T-helper 2 cell treated with Interferon-gamma antibody and Interleukin-4, amounts not matched to agents 5 μg/mL and 100 μg/mL, for 36 hours (primary cell): ENCODE results near the gene MAP3K14.

ENCODE experiments used
- DNase-seq: peaks from one replicate; pipeline ENCODE4 v3.0.0; 2021; ENCODE audit warnings: low spot score
- H3K27ac Mint-ChIP-seq: one replicate; pipeline ENCODE4 v1.8.0; 2021; ENCODE audit warnings: mild to moderate bottlenecking, mixed read lengths
- H3K27me3 Mint-ChIP-seq: one replicate; pipeline ENCODE4 v1.8.0; 2021; ENCODE audit warnings: low read depth, mixed read lengths
- H3K36me3 Mint-ChIP-seq: one replicate; pipeline ENCODE4 v1.8.0; 2021; ENCODE audit warnings: low read depth, mixed read lengths
- H3K4me1 Mint-ChIP-seq: one replicate; pipeline ENCODE4 v1.8.0; 2021; ENCODE audit warnings: low read depth, mixed read lengths
- H3K4me3 Mint-ChIP-seq: one replicate; pipeline ENCODE4 v1.8.0; 2022; ENCODE audit warnings: mild to moderate bottlenecking, moderate library complexity, mixed read lengths
- H3K9me3 Mint-ChIP-seq: one replicate; pipeline ENCODE4 v1.8.0; 2021; ENCODE audit warnings: mixed read lengths

Gene MAP3K14

DNA sequence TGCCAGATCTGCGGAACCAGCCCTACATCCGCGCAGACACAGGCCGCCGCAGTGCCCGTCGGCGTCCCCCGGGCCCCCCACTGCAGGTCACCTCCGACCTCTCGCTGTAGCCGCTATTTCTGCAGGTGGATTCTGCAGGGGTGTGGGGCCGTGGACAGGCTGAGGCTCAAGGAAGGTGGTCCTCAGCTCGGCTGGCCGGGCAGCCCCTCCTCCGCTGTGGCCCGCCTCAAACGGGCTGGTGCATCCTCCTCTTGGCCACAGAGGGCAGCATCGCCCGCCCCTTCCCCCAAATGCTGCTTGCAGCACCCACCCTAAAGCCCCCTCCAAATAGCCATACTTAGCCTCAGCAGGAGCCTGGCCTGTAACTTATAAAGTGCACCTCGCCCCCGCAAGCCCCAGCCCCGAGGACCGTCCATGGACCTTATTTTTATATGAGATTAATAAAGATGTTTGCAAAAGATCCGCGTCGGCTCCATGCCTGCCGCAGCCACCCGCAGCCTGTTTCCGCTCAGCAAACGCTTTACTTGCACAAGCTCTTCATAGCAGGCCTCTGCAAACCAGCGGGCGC, 69.9 kb downstream of the MAP3K14 start:
- DNase-seq: no peak
- peaks cover 65% of the 10 kb centered on the region for H3K36me3 Mint-ChIP-seq
- no peaks in the 10 kb centered on the region for H3K9me3 Mint-ChIP-seq
- no peaks in the 10 kb centered on the region for H3K27me3 Mint-ChIP-seq
- peaks cover 41% of the 10 kb centered on the region for H3K4me1 Mint-ChIP-seq
- peak overlapping the region; percentile 85 for H3K4me3 Mint-ChIP-seq
- peak overlapping the region; percentile 94 for H3K27ac Mint-ChIP-seq

GRCh38 chr17:45246338-45246737, 70.5 kb downstream of the MAP3K14 start:
- peaks cover 40% of the 10 kb centered on the region for H3K4me1 Mint-ChIP-seq
- H3K27me3 Mint-ChIP-seq: no peaks in the 10 kb centered on the region
- H3K36me3 Mint-ChIP-seq: peaks cover 65% of the 10 kb centered on the region
- peak overlapping the region; percentile 85 for H3K4me3 Mint-ChIP-seq
- no peak for DNase-seq
- no peaks in the 10 kb centered on the region for H3K9me3 Mint-ChIP-seq
- peak overlapping the region; percentile 94 for H3K27ac Mint-ChIP-seq

GRCh38 chr17:45244725-45245656, 71.8 kb downstream of the MAP3K14 start:
- DNase-seq: no peak
- no peaks in the 10 kb centered on the region for H3K27me3 Mint-ChIP-seq
- H3K4me1 Mint-ChIP-seq: peaks cover 37% of the 10 kb centered on the region
- H3K27ac Mint-ChIP-seq: peak overlapping the region; percentile 68
- no peak overlapping the region for H3K4me3 Mint-ChIP-seq
- no peaks in the 10 kb centered on the region for H3K9me3 Mint-ChIP-seq
- peaks cover 64% of the 10 kb centered on the region for H3K36me3 Mint-ChIP-seq

DNA sequence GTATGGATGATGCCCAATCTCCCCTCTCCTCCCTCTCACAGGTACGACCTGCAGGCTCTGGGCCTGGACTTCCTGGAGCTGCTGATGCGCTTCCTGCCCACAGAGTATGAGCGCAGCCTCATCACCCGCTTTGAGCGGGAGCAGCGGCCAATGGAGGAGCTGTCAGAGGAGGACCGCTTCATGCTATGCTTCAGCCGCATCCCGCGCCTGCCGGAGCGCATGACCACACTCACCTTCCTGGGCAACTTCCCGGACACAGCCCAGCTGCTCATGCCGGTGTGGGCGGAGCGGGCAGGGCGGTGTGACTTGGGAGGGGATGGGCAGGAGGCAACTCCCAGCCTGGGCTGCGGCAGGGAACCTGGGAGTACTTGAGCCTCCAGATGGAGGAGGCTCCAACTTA, 73.1 kb downstream of the MAP3K14 start:
- H3K4me3 Mint-ChIP-seq: no peak overlapping the region
- H3K27me3 Mint-ChIP-seq: no peaks in the 10 kb centered on the region
- DNase-seq: no peak
- H3K9me3 Mint-ChIP-seq: no peaks in the 10 kb centered on the region
- H3K4me1 Mint-ChIP-seq: peaks cover 31% of the 10 kb centered on the region
- H3K36me3 Mint-ChIP-seq: peaks cover 68% of the 10 kb centered on the region
- H3K27ac Mint-ChIP-seq: no peak overlapping the region

GRCh38 chr17:45242029-45242414, 74.8 kb downstream of the MAP3K14 start:
- no peak overlapping the region for H3K4me3 Mint-ChIP-seq
- peaks cover 77% of the 10 kb centered on the region for H3K36me3 Mint-ChIP-seq
- H3K4me1 Mint-ChIP-seq: peaks cover 25% of the 10 kb centered on the region
- DNase-seq: no peak
- no peaks in the 10 kb centered on the region for H3K9me3 Mint-ChIP-seq
- H3K27ac Mint-ChIP-seq: peak overlapping the region; percentile 68
- H3K27me3 Mint-ChIP-seq: no peaks in the 10 kb centered on the region

DNA sequence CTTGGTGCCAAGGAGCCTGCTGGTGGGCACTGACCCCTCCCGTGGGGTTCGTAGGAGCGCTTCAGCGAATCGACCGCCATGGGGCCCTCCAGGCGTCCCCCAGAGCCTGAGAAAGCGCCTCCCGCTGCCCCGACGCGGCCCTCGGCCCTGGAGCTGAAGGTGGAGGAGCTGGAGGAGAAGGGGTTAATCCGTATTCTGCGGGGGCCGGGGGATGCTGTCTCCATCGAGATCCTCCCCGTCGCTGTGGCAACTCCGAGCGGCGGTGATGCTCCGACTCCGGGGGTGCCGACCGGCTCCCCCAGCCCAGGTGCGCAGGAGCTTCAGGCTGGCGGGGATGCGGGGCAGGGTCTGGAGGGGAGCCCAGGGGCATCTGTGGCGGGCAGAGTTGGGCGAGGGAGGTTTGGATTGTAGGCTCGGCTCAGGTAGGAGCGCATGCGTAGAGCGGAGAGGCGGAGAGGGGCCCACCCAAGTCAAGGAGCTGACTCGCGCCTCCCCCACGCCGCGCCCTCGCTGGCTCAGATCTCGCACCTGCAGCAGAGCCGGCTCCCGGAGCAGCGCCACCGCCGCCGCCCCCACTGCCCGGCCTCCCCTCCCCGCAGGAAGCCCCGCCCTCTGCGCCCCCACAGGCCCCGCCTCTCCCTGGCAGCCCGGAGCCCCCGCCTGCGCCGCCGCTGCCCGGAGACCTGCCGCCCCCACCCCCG, 75.3 kb downstream of the MAP3K14 start:
- Mint-ChIP-seq H3K36me3 (peaks cover 74% of the 10 kb centered on the region), H3K4me1 (peaks cover 19% of the 10 kb centered on the region)

DNA sequence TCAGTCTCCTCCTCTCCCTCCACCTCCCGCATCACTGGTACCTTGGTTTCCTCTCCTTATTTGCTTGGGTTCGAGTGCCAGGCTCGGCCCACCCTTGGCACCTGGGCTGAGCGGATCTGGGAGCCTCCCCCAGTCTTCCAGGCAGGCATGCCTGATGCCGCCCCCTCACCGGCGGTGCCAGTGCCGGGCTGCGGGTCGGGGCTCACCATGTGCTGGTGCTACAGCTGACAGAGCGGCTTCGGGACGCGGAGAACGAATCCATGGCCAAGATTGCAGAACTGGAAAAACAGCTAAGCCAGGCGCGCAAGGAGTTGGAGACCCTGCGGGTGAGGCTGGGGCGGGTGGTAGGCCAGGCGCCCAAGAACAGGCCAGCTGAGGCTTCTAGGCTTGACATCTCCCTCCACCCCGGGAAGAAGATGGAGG, 75.9 kb downstream of the MAP3K14 start:
- peaks cover 15% of the 10 kb centered on the region for H3K4me1 Mint-ChIP-seq
- DNase-seq: no peak
- no peaks in the 10 kb centered on the region for H3K9me3 Mint-ChIP-seq
- H3K4me3 Mint-ChIP-seq: no peak overlapping the region
- peaks cover 72% of the 10 kb centered on the region for H3K36me3 Mint-ChIP-seq
- no peaks in the 10 kb centered on the region for H3K27me3 Mint-ChIP-seq
- no peak overlapping the region for H3K27ac Mint-ChIP-seq

More for the DNA sequence above, 75.3 kb downstream of the MAP3K14 start:
- Mint-ChIP-seq H3K9me3 (no peaks in the 10 kb centered on the region), H3K4me3 (no peak overlapping the region), H3K27ac (no peak overlapping the region), H3K27me3 (no peaks in the 10 kb centered on the region)
- no peak for DNase-seq

GRCh38 chr17:45238155-45238774, 78.6 kb downstream of the MAP3K14 start:
- Mint-ChIP-seq H3K9me3 (no peaks in the 10 kb centered on the region), H3K27me3 (no peaks in the 10 kb centered on the region), H3K27ac (peak overlapping the region; percentile 55), H3K36me3 (peaks cover 67% of the 10 kb centered on the region), H3K4me1 (peaks cover 30% of the 10 kb centered on the region), H3K4me3 (no peak overlapping the region)
- DNase-seq: no peak

GRCh38 chr17:45237686-45238085, 79.1 kb downstream of the MAP3K14 start:
- peaks cover 65% of the 10 kb centered on the region for H3K36me3 Mint-ChIP-seq
- DNase-seq: no peak
- H3K4me3 Mint-ChIP-seq: no peak overlapping the region
- peak overlapping the region; percentile 55 for H3K27ac Mint-ChIP-seq
- no peaks in the 10 kb centered on the region for H3K27me3 Mint-ChIP-seq
- H3K9me3 Mint-ChIP-seq: no peaks in the 10 kb centered on the region
- H3K4me1 Mint-ChIP-seq: peaks cover 29% of the 10 kb centered on the region

DNA sequence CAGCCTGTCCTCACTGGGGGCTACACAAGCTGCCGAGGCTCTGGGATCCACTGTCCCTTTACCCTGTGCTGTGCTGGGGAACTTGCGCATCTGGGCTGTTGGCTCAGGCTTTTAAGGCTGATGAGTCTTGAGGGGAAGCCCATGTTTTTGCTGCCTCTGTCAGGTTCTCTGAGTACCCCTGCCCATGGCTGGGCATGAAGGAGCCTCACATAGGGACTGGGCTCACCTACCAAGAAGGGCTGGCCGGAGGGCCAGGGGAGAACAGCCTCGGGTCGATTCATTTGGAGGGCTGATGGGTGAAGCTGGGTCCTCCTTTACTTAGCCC, 80.6 kb downstream of the MAP3K14 start:
- H3K9me3 Mint-ChIP-seq: no peaks in the 10 kb centered on the region
- peaks cover 38% of the 10 kb centered on the region for H3K4me1 Mint-ChIP-seq
- H3K36me3 Mint-ChIP-seq: peaks cover 69% of the 10 kb centered on the region
- no peak overlapping the region for H3K27ac Mint-ChIP-seq
- H3K27me3 Mint-ChIP-seq: no peaks in the 10 kb centered on the region
- H3K4me3 Mint-ChIP-seq: no peak overlapping the region
- no peak for DNase-seq

DNA sequence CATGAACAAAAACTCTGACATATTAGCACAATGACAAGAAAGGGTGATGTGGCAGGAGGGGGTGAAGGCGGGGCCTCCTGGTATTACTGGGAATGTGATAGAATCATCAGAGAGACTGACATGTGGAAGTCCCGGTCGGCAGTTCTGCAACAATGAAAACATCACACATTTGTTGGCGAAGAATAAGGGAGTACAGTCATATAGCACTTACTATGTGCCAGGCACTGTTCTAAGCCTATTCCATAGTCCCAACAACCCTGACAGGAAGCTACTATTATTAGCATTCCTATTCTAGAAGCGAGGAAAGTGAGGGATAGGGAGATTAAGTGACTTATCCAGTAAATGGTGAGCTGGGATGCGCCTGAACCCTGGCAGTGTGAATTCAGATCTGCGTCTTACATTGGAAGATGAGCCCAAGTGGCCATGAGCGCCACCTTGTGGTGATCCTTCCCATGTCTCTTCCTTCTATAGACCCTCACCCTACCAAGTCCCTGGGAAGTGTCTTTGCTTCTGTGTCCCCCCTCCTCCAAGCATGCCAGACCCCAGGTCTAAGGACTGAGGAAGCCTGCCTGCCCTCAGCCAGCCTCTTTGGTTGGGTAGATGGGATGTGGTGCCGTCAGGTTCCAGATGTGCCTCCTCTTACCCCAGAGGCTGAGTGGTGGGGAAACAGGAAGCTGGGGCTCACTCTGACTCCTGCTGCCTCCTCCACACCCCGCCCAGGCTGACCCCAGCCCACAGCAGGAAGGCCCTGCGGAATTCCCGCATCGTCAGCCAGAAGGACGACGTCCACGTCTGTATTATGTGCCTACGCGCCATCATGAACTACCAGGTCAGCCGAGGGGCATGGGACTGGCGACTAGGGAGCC, 81.2 kb downstream of the MAP3K14 start:
- H3K27ac Mint-ChIP-seq: peak overlapping the region; percentile 58
- H3K9me3 Mint-ChIP-seq: no peaks in the 10 kb centered on the region
- peaks cover 38% of the 10 kb centered on the region for H3K4me1 Mint-ChIP-seq
- DNase-seq: peak; percentile 56
- H3K4me3 Mint-ChIP-seq: no peak overlapping the region
- H3K27me3 Mint-ChIP-seq: no peaks in the 10 kb centered on the region
- H3K36me3 Mint-ChIP-seq: peaks cover 69% of the 10 kb centered on the region

GRCh38 chr17:45234641-45235415, 82.0 kb downstream of the MAP3K14 start:
- Mint-ChIP-seq H3K9me3 (no peaks in the 10 kb centered on the region), H3K27ac (peak overlapping the region; percentile 58), H3K4me1 (peaks cover 45% of the 10 kb centered on the region), H3K4me3 (no peak overlapping the region), H3K27me3 (no peaks in the 10 kb centered on the region), H3K36me3 (peaks cover 64% of the 10 kb centered on the region)
- no peak for DNase-seq
